HG03103 (cell line): ENCODE measurements around the gene TOP1.
"Not testable (repeated sequence)": the region's sequence is repeated elsewhere in the genome, so short reads cannot be mapped to it uniquely, and the experiment has no call there.

Source experiments
- ATAC-seq: cut with Tn5 transposase; IDR thresholded peaks from one replicate; pipeline ENCODE4 v1.9.1; 2021; ENCODE audit warnings: low read depth; ENCODE audit not compliant: unreplicated experiment

The TOP1 gene

DNA sequence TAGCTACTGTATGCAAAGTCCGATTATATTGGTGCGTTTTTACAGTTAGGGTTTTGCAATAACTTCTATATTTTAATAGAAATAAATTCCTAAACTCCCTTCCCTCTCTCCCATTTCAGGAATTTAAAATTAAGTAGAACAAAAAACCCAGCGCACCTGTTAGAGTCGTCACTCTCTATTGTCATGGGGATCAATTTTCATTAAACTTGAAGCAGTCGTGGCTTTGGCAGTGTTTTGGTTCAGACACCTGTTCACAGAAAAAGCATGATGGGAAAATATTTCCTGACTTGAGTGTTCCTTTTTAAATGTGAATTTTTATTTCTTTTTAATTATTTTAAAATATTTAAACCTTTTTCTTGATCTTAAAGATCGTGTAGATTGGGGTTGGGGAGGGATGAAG, 95.0 kb downstream of the TOP1 start:
- ATAC-seq: no peak

DNA sequence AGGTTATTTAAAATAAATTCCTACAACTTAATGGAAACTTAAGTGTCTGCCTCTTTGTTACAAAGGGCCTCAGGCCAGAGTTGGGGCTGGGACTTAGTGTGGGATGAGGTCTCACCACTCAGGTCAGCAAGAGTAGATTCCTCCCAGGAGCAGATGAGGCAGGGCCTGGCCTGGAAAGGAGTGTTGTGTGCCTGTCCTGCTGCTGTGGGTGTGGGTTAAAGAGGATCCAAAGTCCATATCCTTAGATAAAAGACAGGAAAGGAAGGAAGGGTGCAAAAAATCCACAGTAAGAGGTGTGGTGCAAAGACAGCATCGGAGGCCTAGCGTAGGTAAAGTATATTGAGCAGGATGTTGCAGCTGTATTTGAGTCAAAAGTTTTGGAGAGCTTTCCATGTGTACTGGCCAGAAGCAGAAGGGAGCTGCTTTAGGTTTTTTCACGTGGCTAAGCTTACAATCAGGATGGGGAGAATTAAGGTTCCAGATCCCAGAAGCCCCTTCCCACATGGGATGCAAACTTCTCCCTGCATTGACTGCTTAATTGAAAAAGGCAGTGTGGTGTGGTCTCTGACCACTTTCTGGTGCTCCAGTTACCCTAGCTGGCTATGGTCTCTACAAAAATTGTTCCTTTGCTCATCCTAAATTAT, 96.0 kb downstream of the TOP1 start:
- ATAC-seq: no peak

DNA sequence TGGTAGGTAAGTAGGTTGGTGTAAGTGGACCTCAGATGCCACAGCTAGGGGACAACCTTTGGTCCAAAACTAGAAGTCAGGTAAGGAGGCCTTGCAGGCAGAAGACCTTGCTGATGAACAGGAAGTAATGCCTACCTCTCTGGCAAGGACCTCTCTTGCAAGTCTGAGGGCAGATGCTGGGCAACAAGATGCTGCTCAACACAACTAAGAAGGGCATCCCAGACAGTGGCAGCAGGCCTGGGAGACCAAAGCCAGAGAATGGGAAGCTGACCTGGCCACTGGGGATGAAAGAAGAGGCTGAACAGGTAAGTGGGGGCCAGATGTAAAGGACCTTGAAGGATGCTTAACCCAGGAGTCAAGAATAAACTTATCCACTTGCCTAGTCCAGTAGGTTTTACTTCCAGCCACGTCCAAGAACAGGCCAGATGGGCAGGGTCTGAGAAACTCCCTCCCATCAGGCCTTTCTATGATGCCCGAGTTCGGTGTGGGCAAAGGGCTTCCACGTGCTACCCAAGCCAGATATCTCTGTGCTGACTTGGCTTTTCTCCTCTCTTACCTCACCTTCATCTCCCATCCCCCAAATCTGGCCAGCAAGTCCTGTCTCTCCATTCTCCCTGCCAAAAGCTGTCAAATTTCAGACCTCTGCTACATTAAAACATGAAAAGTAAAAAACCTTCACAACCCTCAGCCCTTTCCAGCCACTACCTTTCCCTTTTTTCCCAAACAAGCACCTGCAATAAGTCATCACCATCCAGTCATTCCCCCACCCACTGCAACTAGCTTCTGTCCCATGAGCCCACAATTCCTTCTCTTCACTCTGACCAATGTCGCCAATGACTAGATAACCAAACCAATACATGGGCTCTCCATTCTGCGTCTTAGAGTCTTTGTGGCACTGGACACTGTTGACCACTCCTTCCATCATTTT, 97.2 kb downstream of the TOP1 start:
- ATAC-seq: no peak

DNA sequence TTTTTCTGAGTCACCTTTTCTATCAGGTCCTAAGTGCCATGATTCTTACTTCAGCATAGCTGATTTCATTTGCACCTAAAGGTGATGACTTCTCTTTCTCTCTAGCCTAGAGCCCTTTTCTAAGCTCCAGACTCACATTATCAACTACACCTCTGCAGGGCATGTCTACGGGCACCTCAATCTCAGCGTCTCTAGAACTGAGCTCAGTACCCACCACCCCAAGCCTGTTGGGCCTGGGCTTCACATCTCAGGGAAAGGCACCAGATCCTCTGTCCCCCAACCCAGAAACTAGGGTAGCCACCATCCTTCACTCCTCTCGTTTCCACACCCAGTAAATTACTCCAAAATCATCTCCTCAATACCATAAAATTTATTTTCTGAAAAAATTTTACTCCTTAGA, 98.1 kb downstream of the TOP1 start:
- ATAC-seq: no peak

DNA sequence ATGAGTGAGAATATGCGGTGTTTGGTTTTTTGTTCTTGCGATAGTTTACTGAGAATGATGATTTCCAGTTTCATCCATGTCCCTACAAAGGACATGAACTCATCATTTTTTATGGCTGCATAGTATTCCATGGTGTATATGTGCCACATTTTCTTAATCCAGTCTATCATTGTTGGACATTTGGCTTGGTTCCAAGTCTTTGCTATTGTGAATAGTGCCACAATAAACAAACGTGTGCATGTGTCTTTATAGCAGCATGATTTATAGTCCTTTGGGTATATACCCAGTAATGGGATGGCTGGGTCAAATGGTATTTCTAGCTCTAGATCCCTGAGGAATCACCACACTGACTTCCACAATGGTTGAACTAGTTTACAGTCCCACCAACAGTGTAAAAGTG, 99.7 kb downstream of the TOP1 start:
- ATAC-seq: not testable (repeated sequence)

DNA sequence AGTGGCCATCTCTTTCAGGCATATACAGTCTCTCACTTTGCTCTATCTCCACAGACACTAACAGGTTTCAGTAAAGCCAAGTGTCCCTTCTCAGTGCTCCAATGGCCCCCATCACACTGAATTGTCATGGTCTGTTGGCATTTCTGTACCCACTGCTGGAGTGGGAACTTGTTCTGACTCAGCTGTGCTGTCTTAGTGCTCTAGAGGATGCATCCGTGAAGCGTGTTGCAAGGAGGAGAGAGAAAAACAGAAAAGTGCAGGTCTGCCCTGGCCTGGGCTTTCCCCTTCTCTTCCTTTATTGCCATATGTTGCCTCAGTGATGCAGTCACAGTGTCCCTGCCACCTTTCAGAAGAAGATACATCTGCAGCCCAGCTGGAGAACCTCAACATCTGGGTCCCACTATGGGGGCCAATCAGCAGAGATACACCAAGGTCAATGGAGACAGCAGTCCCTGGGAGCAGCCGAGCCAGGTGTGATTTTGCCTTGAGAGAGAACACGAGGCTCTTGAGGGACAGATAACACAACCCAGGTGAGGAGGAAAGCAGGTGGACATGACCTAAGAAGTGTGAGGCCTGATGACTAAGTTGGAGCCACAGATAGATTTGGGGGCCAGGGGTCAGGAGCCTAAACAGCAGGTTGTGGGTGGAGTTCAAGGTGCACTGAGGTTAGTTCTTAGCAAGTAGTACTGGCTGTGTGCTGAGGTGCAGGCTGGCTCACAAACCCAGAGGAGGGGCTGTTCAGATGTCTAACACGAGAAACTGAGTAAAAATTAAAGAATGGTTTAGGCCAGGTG, 103.2 kb downstream of the TOP1 start:
- ATAC-seq: no peak

DNA sequence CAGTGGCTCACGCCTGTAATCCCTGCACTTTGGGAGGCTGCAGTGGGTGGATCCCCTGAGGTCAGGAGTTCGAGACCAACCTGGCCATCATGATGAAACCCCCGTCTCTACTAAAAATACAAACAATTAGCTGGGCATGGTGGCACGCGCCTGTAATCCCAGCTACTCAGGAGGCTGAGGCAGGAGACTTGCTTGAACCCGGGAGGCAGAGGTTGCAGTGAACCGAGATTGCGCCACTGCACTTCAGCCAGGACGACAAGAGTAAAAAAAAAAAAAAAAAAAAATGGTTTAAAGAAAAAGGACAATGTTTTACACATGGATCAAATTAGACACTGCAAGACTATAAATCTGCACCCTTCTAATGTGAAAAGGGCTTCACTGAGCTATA, 103.8 kb downstream of the TOP1 start:
- not testable (repeated sequence) for ATAC-seq

DNA sequence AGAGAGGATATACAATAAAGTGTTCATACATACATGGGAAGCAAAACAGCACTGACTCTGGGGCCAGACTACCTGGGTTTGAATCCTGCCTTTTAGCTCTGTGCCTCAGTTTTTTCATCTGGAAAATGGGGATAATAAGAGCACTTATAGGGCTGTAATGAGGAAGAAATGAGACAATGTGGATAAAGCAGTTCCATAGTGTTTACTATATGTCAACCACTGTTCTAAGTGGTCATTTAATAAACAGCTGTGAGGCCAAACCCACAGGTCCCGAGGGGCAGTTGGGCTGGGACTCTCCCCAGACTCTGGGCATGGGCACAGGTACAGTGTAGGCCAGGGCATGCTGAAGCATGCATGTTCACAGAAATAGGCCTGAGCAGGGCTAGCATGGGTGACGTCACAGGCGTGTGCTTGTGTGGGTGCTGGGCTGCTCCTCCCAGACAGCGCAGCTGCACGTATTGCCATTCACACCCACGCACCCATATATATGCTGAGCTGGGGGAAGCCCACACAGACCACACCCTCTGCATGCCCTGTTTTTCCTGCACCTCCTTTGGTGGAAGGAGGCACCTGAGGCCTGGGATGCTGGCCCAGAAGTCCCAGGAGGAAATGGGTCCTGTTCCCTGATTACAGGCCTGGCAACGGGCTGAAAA, 105.2 kb downstream of the TOP1 start:
- ATAC-seq: peak; percentile 41

DNA sequence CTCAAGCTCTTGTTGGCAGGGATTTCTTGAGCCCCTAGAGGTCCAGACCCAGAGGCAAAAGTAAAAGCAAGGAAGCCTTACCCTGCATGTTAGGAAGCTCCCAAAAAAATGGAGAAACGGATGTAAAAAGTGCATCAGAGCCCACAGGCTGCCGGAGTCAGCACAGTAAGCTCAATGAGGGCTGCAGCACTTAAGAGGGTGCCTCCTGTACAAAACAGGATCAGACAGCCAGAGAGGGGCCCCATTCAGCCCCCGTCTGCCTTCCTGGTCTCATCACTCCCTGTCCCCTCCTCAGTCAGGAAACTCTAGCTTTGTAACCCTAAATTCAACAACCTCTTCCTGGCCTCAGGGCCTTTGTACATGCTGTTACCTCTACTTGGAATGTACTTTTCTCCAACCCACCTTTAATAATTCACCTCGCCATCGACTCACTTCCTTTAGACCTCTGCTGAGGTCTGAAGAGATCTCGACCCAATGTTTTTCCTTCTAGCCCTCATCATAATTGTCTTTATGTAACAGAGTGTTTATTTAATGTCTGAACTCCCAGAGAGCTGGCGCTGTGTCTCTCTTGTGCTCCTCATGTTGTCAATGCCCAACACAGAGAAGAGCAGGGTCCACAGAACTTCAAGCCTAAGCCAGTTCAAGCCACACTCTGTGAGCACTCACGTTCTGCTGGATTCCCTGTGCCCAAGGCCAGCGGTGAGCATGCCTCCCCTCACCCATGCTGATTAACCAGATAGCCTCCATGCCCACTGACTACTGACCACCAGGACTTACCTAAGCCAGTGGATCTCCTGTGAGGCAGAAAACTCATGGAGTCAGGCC, 106.0 kb downstream of the TOP1 start:
- no peak for ATAC-seq

DNA sequence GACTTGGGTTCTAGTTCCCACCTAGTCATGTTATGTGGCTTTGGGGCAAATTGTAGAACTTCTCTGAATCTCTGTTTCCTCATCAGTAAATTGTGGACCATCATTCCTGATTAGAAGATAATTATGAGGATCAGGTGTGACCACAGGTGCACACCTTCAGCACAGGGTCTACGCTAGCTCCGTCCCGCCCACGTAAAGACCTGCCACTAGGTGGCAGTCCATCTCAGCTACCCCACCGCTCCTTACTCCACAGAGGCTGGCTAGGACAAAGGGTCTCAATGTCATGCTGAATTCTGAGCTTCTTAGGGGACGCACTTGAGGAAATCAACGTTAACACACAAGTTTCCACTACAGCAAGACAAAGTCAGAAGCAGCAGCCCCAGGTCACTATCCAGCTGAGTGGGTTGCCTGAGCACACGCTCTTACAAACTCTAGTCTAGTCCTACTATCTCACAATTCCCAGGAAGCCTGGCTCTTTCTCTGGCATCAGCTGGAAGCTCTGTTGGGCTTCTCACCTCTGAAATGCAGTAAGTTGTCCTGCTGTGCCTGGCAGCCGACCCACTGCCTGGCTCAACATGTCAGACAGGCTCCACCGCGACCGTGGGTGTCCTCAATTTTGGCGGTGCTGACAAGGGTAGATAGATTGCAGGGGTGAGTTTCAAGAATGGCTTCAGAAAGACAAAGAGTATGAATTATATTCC, 106.7 kb downstream of the TOP1 start:
- no peak for ATAC-seq

DNA sequence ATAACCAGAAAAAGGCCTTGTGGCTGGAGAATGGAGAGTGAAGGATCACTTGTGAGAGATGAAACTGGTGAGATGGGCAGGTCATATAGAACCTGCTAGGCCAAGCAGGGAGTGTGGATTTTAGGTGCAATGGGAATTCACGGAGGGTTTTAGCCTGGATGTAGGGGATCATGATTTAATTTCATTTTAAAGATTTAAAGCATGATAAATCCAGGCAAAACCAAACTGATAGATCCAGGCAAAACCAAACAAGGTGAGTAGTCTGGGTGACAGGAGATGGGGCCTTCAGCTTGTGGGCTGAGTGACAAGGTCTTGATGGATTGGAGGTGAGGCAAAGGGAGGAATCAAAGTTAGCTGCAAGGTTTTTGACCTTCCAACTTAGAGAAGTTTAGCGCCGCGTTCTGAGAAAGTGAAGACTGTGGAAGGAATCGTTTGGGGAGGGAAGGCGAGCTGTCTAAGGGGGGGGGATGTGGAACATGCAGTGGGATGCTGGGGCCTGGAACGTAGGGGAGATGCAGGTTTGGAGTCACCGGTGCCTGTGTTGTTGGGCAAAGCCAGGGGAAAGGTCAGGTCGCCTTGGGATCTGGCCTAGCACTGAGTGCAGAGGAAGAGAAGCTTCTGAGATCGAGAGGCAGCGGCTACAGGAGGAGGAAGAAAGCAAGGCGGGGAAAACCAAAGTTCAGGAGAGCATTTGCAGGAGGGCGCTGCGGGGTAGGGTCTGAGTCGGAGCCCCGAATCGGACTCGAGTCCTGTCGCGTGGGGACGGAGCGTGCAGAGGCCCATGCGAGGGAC, 107.5 kb downstream of the TOP1 start:
- no peak for ATAC-seq

DNA sequence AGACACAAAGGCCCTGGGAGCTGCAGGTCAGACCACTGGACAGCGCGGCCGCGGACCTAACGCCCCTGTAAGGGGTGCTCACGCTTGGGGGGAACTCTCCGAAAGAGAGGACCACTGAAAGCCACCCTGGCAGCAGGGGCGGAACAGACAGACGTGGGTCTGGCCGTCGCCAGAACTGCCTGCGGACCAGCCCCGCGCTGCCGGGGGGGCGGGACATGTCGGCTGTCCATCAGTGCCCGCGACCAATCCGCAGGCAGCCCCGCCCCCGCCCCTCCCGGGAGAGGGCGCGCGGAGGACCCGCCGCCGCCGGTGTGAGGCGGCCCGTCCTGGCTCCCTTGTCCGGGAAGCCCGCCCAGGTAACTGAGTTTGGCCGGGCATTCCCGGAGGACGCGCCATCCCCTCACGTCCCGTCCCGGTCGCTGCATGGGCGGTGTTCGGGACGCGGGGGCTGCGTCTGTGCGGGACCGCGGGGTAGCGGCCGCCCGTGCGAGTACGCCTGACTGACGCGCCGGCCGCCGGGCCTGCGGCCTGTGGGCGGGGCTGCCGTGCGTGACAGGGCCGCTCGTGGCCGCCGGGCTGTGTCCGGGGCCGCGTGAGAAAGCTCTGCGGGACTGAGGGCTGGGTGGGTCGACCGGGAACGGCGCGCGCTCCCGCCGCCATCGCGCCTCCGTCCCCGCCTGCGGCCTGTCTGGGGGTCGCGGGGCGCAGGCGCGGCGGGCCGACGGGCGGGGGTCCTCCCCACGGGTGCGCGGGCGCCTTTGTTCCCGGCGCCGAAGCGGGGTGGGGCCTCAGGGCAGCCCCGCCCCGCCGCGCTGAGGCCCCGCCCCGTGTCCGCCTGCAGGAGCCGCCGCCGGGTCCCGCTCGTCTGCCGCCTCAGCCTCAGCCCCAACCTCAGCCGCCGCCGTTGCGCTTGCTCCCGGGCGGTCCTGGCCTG, 108.3 kb downstream of the TOP1 start, which contains the start of gene PLCG1:
Gene PLCG1 (plus strand): TSS at position 864 of the 934 bp plus-strand sequence. CDS start 99 bp downstream, outside the sequence.
- ATAC-seq: peak; percentile 47

DNA sequence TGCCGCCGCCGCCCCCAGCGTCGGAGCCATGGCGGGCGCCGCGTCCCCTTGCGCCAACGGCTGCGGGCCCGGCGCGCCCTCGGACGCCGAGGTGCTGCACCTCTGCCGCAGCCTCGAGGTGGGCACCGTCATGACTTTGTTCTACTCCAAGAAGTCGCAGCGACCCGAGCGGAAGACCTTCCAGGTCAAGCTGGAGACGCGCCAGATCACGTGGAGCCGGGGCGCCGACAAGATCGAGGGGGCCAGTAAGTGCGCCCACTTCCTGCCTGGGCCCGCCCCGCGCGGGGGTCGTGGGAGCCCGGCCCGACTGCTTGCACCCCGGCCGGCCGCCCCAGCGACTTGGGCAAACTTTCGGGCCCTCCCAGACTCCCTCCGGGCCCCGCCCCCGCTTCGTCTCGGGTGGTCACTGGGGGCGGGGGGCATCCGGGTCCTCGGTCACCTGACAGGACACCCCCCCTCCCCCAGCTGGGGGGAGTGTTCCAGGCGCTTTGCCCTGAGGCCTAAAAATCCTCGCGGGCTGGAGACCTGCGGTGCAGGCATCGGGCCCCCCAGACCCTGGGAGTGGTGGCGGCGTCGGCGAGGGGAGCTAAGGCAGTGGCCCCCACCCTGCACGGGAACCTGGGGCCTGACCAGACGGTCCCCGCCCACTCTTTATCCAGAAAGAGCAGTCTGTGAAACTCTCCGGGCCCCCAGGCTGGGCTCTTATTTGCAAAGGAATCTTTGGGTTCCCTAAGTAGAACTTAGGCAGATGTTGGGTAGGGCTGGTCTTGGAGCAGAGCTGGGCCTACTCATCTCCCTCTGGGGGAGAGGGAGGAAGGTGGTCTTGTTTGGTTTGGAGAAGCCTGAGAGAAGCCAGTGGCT, 109.2 kb downstream of the TOP1 start:
- peak; percentile 9 for ATAC-seq

DNA sequence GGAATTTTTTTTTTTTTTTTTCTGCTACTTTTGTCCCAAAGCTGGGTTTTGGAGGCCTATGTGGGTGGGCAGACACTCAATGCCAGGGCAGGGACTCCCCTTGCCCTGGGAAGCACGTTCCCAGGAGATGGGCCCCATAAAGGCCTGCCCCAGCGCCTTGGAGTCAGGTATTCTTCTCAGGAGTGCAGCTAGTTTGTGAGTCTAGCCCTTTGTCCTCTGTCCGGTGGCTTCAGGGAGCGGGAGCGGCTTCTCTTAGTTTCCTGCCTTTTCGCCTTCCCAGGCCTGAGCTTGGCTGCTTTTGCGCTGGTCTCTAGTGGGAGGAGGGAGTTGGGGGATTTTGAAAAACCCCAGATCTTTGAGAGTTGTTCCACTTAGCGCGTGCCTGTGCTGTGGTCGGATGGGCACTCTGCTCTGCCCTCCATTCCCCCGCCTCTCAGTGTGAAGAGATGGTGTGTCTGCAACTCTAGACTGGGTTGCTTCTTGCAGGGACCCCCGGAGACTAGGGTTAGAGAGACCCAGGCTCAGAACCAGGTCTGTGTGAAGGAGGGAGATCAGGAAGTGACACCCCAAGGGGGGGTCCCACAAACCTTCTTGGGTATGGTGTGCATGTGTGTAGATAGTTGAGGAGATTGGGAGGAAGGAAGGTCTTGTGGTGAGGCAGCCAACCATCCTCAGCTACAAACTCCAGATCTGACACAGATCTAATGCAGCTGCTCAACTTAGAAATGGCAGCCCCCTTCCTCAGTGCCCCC, 110.0 kb downstream of the TOP1 start:
- ATAC-seq: no peak

DNA sequence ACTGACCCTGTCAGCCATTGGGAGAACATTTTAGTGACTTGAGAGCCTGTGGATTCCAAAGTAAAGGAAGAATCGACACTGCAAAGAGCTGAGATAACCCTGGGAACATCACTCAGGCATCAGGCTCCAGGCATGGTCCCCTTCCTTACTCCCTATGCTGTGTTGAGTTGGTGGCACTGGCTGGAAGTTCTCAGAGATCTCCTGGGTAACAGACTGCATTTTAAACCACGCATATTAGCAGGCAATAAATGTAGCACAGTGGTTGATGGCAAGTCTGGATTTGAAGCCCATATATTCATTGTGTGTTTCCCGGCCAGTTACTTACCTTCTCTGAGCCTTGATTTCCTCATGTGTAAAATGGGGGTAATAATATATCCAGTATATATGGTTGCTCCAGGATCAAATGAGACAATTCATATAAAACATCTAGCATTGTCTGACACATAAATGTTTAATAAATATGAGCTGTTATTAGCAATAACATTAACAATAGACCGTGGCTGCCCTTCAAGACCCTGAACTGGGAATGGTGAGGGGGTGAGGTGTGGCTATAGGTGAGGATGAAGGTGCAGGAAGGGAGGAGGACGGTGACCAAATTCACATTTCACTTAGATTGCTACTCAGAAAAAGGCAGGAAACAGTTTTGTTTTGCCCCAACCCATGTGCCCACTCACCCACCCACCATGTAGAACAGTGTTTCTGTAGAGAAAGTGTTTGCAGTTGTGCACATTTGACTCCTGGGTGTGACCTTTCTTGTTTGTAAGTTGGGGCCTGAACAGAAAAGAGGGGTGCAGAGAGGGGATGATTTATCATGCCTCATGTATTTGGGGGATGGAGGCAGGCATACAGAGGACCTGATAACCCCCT, 110.8 kb downstream of the TOP1 start:
- no peak for ATAC-seq
